Central memory CD8-positive, alpha-beta T cell (primary cell): Measurements from ENCODE around the gene KDM1A.

ENCODE experiments used
- ATAC-seq: fragments of 150-1000 bp; cut with Tn5 transposase; replicated peaks from 2 replicates; pipeline ENCODE4 v1.10.0; 2022; ENCODE audit warnings: mild to moderate bottlenecking, moderate FRiP score, moderate number of reproducible peaks; ENCODE audit not compliant: poor library complexity, severe bottlenecking; ENCODE audit errors: extremely low read depth
- DNase-seq, 2 donors: peaks; one replicate each; pipeline ENCODE4 v3.0.0; 2021; ENCODE audit warnings: low spot score in 2 of 2
- H3K27ac Mint-ChIP-seq: one replicate; pipeline ENCODE4 v1.8.0; 2022; ENCODE audit warnings: low read depth, mild to moderate bottlenecking, moderate library complexity, mixed read lengths
- H3K27me3 Mint-ChIP-seq: one replicate; pipeline ENCODE4 v1.8.0; 2022; ENCODE audit warnings: mixed read lengths
- H3K36me3 Mint-ChIP-seq: one replicate; pipeline ENCODE4 v1.8.0; 2022; ENCODE audit warnings: mild to moderate bottlenecking, moderate library complexity, mixed read lengths; ENCODE audit not compliant: insufficient read depth
- H3K4me1 Mint-ChIP-seq: one replicate; pipeline ENCODE4 v1.8.0; 2022; ENCODE audit warnings: mixed read lengths
- H3K4me3 Mint-ChIP-seq: one replicate; pipeline ENCODE4 v1.8.0; 2022; ENCODE audit warnings: mild to moderate bottlenecking, moderate library complexity, mixed read lengths
- H3K9me3 Mint-ChIP-seq: one replicate; pipeline ENCODE4 v1.8.0; 2022; ENCODE audit warnings: mixed read lengths

Gene KDM1A

GRCh38 chr1:23103001-23103889 is 84.0 kb downstream of the KDM1A start:
- H3K27me3 Mint-ChIP-seq = no peaks in the 10 kb centered on the region
- peaks cover 53% of the 10 kb centered on the region for H3K4me1 Mint-ChIP-seq
- H3K27ac Mint-ChIP-seq = peak overlapping the region; percentile 95
- H3K4me3 Mint-ChIP-seq = peak overlapping the region; percentile 68
- DNase-seq = peak in 1 of 2 donors; percentile 16
- H3K9me3 Mint-ChIP-seq = no peaks in the 10 kb centered on the region
- H3K36me3 Mint-ChIP-seq = peaks cover 9% of the 10 kb centered on the region
- ATAC-seq = peak; percentile 90

GRCh38 chr1:23108918-23109533 is 89.8 kb downstream of the KDM1A start:
- DNase-seq (no peak), ATAC-seq (no peak)
- Mint-ChIP-seq H3K4me1 (peaks cover 37% of the 10 kb centered on the region), H3K27me3 (no peaks in the 10 kb centered on the region), H3K4me3 (no peak overlapping the region), H3K36me3 (peaks cover 19% of the 10 kb centered on the region), H3K27ac (peak overlapping the region; percentile 36), H3K9me3 (no peaks in the 10 kb centered on the region)

- DNase-seq (no peak), ATAC-seq (no peak)
- Mint-ChIP-seq H3K4me3 (no peak overlapping the region), H3K4me1 (peaks cover 32% of the 10 kb centered on the region), H3K36me3 (peaks cover 17% of the 10 kb centered on the region), H3K9me3 (no peaks in the 10 kb centered on the region), H3K27me3 (no peaks in the 10 kb centered on the region), H3K27ac (peak overlapping the region; percentile 20)
These were observed 91.1 kb downstream of the KDM1A start for GRCh38 chr1:23110391-23110790.

DNA sequence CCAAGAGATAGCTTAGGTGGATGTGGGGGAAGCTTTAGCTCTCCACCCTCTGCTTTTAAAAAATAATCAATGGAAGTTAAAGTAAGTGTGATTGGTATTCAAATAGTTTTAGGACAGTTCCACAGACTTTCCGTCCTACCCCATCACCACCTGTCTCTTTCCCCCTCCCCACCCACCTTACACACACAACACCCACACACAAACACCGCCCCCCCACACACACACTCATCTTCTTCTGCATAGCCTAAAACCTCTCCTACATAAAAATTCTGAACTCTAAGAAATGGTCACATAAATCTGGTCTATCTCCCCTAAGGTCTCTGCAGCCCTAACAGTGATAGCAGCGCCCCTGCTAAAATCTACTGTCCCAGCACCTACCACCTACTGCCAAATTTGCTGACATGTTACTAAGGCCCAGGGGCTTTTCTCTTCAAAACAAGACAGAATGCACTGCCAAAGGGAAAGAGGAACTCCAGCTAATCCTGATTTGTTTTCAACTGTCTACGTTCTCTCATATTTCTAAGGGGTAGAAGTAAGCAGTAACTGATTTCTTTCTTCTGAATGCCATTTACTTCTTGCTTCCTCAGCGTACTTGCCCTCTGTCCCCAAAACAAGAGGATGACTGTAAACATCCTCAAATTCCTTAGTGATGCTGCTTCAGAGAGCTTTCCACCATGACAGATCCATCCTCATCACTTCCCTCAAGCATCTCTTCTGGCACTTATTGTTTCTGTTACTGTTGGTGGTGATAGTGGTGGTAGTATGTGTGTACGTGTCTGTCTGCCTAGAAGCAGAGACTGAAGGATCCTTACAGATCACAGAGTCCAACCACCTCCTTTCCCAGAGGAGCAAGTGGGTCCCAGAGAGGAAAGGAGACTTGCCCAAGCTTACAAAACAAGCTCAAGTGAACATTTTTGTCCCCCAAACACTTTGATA is 92.6 kb downstream of the KDM1A start:
- H3K4me1 Mint-ChIP-seq = peaks cover 37% of the 10 kb centered on the region
- H3K27me3 Mint-ChIP-seq = no peaks in the 10 kb centered on the region
- no peaks in the 10 kb centered on the region for H3K9me3 Mint-ChIP-seq
- H3K27ac Mint-ChIP-seq = peak overlapping the region; percentile 20
- H3K4me3 Mint-ChIP-seq = no peak overlapping the region
- ATAC-seq (no peak), DNase-seq (no peak)
- peaks cover 17% of the 10 kb centered on the region for H3K36me3 Mint-ChIP-seq

- H3K4me3 Mint-ChIP-seq = no peak overlapping the region
- ATAC-seq (no peak), DNase-seq (no peak)
- H3K4me1 Mint-ChIP-seq = peaks cover 58% of the 10 kb centered on the region
- no peak overlapping the region for H3K27ac Mint-ChIP-seq
- peaks cover 22% of the 10 kb centered on the region for H3K36me3 Mint-ChIP-seq
- H3K9me3 Mint-ChIP-seq = no peaks in the 10 kb centered on the region
- no peaks in the 10 kb centered on the region for H3K27me3 Mint-ChIP-seq
These were observed 95.3 kb downstream of the KDM1A start for GRCh38 chr1:23114424-23115079.

DNA sequence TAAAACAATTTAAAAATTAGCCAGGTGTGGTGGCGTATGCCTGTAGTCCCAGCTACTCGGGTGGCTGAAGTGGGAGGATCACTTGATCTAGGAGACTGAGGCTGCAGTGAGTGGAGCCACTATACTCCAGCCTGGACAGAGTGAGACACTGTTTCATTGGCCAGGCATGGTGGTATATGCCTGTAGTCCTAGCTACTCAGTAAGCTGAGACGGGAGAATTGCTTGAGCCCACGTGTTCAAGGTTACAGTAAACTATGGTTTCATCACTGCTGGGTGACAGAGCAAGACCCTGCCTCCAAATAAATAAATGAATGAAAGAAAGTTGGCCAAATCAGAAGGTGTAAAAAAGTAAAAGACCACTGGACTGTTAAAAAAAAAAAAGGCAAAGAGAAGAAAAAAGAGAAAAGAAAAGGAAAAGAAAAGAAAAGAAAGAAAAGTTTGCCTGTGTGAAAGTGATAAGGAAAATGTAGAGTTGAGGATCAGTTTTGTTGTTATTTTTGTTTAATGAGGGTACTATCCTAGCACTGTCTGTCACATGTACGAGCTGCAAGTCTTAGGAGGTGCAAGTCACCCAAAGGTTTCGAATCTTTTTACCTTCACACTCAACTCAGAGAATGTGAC is 97.1 kb downstream of the KDM1A start:
- no peaks in the 10 kb centered on the region for H3K27me3 Mint-ChIP-seq
- peaks cover 19% of the 10 kb centered on the region for H3K36me3 Mint-ChIP-seq
- ATAC-seq (no peak), DNase-seq (no peak)
- no peak overlapping the region for H3K27ac Mint-ChIP-seq
- H3K9me3 Mint-ChIP-seq = no peaks in the 10 kb centered on the region
- peaks cover 52% of the 10 kb centered on the region for H3K4me1 Mint-ChIP-seq
- H3K4me3 Mint-ChIP-seq = no peak overlapping the region

DNA sequence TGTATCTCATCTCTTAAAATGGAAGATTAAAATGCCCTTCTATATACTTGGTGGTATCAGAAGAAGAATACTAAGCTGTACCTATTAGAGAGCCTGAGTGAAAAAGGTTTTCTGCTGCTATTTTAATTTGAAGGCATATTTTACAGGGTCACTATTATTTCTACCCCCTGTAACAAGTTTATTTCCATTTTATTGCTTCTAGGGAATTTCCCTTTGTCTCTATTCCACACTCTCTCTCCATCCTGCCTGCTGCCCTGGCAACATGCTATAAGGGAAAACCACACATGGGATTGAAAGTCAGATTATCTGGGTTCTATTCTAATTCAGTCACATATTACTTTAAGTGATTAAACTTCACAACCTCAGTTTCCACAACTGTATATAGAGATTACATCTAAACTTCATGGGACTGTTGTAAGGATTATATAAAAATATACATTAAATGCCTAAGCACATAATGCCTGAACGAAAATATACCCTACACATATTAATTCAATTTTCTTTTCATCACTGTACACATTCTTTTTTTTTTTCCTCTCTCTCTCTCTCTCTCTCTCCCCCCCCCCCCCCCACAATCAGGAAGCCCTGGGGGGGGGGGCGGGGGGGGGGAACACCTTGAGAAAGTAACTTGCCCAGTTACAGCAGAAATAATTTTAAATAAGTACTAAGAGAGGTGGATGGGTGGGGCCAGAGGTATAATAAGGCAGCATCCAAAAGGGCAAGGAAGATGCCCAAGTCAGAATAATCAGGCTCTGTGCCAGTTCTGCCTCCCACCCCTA is 97.8 kb downstream of the KDM1A start:
- peaks cover 44% of the 10 kb centered on the region for H3K4me1 Mint-ChIP-seq
- DNase-seq (no peak), ATAC-seq (no peak)
- H3K27me3 Mint-ChIP-seq = no peaks in the 10 kb centered on the region
- no peaks in the 10 kb centered on the region for H3K9me3 Mint-ChIP-seq
- peaks cover 19% of the 10 kb centered on the region for H3K36me3 Mint-ChIP-seq
- peak overlapping the region; percentile 32 for H3K4me3 Mint-ChIP-seq
- H3K27ac Mint-ChIP-seq = peak overlapping the region; percentile 92

- Mint-ChIP-seq H3K4me3 (peak overlapping the region; percentile 65), H3K9me3 (no peaks in the 10 kb centered on the region), H3K27ac (peak overlapping the region; percentile 98), H3K4me1 (peaks cover 37% of the 10 kb centered on the region), H3K27me3 (no peaks in the 10 kb centered on the region), H3K36me3 (peaks cover 17% of the 10 kb centered on the region)
- DNase-seq (no peak), ATAC-seq (no peak)
These were observed 99.1 kb downstream of the KDM1A start for GRCh38 chr1:23118407-23118806.

GRCh38 chr1:23118957-23119792 is 99.9 kb downstream of the KDM1A start:
- peak; percentile 90 for ATAC-seq
- Mint-ChIP-seq H3K27me3 (no peaks in the 10 kb centered on the region), H3K27ac (peak overlapping the region; percentile 98), H3K4me3 (peak overlapping the region; percentile 65), H3K9me3 (no peaks in the 10 kb centered on the region), H3K4me1 (peaks cover 43% of the 10 kb centered on the region), H3K36me3 (peaks cover 15% of the 10 kb centered on the region)
- DNase-seq = peak in 1 of 2 donors; percentile 62

DNA sequence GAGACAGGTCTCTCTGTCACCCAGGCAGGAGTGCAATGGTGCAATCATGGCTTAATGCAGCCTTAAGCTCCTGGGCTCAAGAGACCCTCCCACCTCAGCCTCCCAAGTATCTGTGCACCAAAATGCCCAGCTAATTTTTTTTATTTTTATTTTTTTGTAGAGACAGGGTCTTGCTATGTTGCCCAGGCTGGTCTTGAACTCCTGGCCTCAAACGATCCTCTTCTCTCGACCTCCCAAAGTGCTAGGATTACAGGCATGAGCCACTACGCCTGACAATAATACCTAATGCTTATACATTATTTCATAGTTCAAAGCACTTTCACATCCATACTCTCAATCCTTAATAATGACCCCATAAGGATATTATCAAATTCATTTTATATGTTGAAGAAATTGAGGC is 101.1 kb downstream of the KDM1A start:
- H3K4me1 Mint-ChIP-seq = peaks cover 52% of the 10 kb centered on the region
- ATAC-seq (no peak), DNase-seq (no peak)
- H3K9me3 Mint-ChIP-seq = no peaks in the 10 kb centered on the region
- peak overlapping the region; percentile 6 for H3K4me3 Mint-ChIP-seq
- H3K27ac Mint-ChIP-seq = peak overlapping the region; percentile 98
- peaks cover 17% of the 10 kb centered on the region for H3K36me3 Mint-ChIP-seq
- no peaks in the 10 kb centered on the region for H3K27me3 Mint-ChIP-seq
